HK-2 (cell line): Measurements from ENCODE around the gene PLCB1.
"Not testable (repeated sequence)": the region's sequence is repeated elsewhere in the genome, so short reads cannot be mapped to it uniquely, and the experiment has no call there.

ENCODE experiments used
- DNase-seq: peaks from one replicate; pipeline ENCODE4 v3.0.0-alpha.2; 2018; ENCODE audit not compliant: unreplicated experiment

PLCB1 gene

GRCh38 chr20:8834294-8834693 is 702.2 kb downstream of the PLCB1 start:
- not testable (repeated sequence) for DNase-seq

GRCh38 chr20:8834851-8835250 is 702.8 kb downstream of the PLCB1 start:
- DNase-seq: no peak

- DNase-seq: peak; percentile 41
Measured at GRCh38 chr20:8837396-8837795, 705.3 kb downstream of the PLCB1 start.

- DNase-seq: no peak
Measured at GRCh38 chr20:8842525-8842924, 710.5 kb downstream of the PLCB1 start.

GRCh38 chr20:8844179-8844578 is 712.1 kb downstream of the PLCB1 start:
- DNase-seq: no peak

- DNase-seq: no peak
Measured at GRCh38 chr20:8849990-8850389, 717.9 kb downstream of the PLCB1 start.

- DNase-seq: no peak
Measured at GRCh38 chr20:8851446-8851845, 719.4 kb downstream of the PLCB1 start.

- not testable (repeated sequence) for DNase-seq
Measured at GRCh38 chr20:8851919-8852318, 719.9 kb downstream of the PLCB1 start.

- DNase-seq: not testable (repeated sequence)
Measured at GRCh38 chr20:8853211-8853610, 721.1 kb downstream of the PLCB1 start.

GRCh38 chr20:8853805-8854338 is 721.8 kb downstream of the PLCB1 start:
- peak; percentile 52 for DNase-seq

GRCh38 chr20:8854571-8854970 is 722.5 kb downstream of the PLCB1 start:
- no peak for DNase-seq

- DNase-seq: no peak
Measured at GRCh38 chr20:8855315-8855714, 723.2 kb downstream of the PLCB1 start.

GRCh38 chr20:8856668-8857067 is 724.6 kb downstream of the PLCB1 start:
- no peak for DNase-seq

GRCh38 chr20:8858181-8858787 is 726.2 kb downstream of the PLCB1 start:
- DNase-seq: no peak

- no peak for DNase-seq
Measured at GRCh38 chr20:8860011-8860495, 728.0 kb downstream of the PLCB1 start.

GRCh38 chr20:8862092-8862491 is 730.0 kb downstream of the PLCB1 start:
- DNase-seq: no peak

GRCh38 chr20:8865636-8866035 is 733.6 kb downstream of the PLCB1 start:
- no peak for DNase-seq

- no peak for DNase-seq
Measured at GRCh38 chr20:8867038-8867740, 735.1 kb downstream of the PLCB1 start.

GRCh38 chr20:8870652-8871051 is 738.6 kb downstream of the PLCB1 start:
- no peak for DNase-seq

GRCh38 chr20:8874437-8874836 is 742.4 kb downstream of the PLCB1 start:
- no peak for DNase-seq

GRCh38 chr20:8875586-8875985 is 743.5 kb downstream of the PLCB1 start:
- no peak for DNase-seq

GRCh38 chr20:8876366-8876765 is 744.3 kb downstream of the PLCB1 start:
- no peak for DNase-seq

- no peak for DNase-seq
Measured at GRCh38 chr20:8877294-8877693, 745.2 kb downstream of the PLCB1 start.
